ENCODE data around the gene STK33.

DNA sequence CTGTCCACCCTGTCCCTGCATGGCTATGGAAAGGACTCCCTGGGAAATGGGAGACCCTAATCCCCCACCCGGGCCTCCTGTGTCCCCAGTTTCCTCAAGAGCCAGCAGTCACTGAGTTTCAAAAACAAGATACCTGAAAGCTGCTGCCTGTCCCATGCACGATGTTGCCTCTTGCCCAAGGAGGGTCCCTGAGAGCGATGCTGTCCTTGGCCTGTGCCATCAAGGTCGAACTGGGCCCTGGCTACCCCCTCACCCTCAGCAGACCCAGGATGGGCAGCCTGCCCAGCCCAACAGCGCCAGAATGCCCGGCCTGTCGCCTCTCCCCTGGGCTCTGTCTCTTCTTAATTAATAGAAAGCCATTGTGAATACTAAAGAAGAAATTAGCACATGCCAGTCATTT is 225.8 kb downstream of the STK33 start:
- TF ChIP-seq, protein P1, sequence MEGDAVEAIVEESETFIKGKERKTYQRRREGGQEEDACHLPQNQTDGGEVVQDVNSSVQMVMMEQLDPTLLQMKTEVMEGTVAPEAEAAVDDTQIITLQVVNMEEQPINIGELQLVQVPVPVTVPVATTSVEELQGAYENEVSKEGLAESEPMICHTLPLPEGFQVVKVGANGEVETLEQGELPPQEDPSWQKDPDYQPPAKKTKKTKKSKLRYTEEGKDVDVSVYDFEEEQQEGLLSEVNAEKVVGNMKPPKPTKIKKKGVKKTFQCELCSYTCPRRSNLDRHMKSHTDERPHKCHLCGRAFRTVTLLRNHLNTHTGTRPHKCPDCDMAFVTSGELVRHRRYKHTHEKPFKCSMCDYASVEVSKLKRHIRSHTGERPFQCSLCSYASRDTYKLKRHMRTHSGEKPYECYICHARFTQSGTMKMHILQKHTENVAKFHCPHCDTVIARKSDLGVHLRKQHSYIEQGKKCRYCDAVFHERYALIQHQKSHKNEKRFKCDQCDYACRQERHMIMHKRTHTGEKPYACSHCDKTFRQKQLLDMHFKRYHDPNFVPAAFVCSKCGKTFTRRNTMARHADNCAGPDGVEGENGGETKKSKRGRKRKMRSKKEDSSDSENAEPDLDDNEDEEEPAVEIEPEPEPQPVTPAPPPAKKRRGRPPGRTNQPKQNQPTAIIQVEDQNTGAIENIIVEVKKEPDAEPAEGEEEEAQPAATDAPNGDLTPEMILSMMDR (conservative IDR thresholded peaks at IDR 0.05): no peak
- TF ChIP-seq EZH2 (IDR thresholded peaks at IDR 0.05; ENCODE audit: low read depth): no peak
